ENCODE data around the gene TMEM14A. TPM values are rescaled to one million over a fixed set of nuclear protein-coding genes. Genes with fewer than 3 reads are reported as not detected.

The TMEM14A gene, protein sequence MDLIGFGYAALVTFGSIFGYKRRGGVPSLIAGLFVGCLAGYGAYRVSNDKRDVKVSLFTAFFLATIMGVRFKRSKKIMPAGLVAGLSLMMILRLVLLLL
- total RNA-seq (2014; rRNA removed; shearing (Covaris generic); ENCODE audit: low replicate concordance): 101 and 113 TPM in 2 replicates

DNA sequence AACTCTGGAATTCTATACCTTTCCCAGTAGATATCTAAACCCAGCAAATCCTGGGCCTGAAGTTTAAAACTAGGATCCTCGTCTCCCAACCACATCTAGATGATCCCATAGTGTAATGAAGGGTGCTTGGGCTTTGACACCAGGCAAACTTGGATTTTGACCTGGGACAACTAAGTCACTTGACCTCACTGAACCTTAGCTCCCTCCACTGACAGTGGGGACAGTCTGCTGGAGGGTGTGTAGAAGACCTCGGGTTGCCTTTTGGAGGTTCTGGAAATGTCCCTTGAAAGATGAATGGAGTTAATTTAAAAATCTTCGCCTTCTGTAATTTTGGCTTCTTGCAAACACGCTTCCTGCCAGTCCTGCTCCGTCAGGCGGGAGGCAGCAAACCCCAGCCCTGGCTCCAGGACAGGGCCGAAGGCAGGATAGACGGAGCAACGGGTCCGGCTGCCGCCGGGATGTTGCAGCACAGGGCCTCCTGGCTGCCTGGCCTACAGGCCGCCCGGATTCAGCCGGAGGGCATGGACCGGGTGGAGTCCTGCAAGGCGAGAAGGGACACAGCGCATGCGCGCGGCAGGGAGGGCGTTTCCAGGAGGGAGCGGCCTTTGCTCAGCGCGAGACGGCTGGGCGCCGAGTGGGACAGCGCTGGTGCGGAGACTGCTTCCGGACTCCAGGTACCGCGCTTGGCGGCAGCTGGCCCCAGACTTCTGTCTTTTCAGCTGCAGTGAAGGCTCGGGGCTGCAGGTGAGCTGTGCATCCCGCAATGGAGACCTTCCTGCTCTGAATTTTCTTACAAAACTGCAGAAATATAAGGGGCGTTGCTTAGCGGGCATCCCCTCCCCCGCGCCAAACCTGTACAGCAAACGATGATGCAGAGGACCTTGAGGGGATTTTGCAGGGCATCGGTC, at the start of gene TMEM14A:
Gene TMEM14A, plus strand, starts transcription at position 612 of the 908 bp plus-strand sequence. CDS start 5,990 bp downstream, outside the sequence.
- DNase-seq (ENCODE audit: low read depth): peak; percentile 85
- in situ Hi-C loops (cut with HindIII; ENCODE audit: low pct_unique_long_range_greater_than_20kb, low sequenced_read_pairs): loop anchor here (25.0 kb wide), 2 partner anchors 258 to 383 kb away; partner anchors contain the start of genes EFHC1 and MCM3

DNA sequence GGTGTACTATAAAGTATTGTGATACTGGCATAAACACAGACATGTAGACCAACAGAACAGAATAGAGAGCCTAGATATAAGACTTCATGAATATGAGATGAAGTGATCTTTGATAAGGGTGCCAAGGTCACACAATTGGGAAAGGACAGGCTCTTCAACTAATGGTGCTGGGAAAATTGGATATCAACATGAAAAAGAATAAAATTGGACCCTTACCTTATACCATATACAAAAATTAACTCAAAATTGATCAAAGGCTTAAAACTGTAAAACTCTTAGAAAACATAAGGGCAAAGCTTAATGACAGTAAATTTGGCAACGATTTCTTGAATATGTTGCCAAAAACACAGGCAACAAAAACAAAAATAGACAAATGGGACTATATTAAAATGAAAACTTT, 49.3 kb upstream of the TMEM14A start:
- no peak for DNase-seq (ENCODE audit: low read depth)
- in situ Hi-C loops (cut with HindIII; ENCODE audit: low pct_unique_long_range_greater_than_20kb, low sequenced_read_pairs): no loop called here

DNA sequence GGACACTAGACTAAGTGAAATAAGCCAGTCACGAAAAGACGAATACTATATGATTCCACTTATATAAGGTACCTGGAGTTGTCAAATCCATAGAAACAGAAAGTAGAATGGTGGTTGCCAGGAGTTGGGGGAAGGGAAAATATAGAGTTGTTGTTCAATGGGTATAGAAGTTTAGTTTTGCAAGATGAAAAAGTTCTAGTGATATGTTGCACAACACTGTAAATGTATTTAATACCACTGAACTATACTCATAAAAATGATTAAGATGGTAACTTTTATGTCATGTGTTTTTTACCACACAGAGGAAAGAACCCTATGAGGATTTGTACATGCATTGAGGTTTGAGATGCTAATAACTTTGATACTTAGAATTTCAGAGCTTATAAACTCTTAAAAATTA, 48.1 kb upstream of the TMEM14A start:
- in situ Hi-C loops (cut with HindIII; ENCODE audit: low pct_unique_long_range_greater_than_20kb, low sequenced_read_pairs): no loop called here
- DNase-seq (ENCODE audit: low read depth): no peak

DNA sequence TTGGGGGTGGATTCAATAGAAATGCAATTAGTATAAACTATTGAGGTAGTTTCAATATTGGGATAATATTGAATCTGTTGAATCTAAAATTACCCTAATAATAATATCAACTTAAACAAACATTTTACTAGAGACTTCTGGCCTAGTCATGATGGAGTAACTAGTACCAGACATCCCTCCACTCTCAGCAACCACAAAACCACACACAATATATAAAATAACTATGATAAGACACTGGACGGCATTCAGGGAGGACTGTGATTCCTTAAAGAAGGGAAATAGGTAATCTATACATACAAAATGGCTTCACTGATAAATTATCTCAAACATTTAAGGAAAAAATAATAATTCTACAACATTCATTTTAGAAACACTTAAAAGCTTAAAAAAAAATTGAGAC, 38.9 kb upstream of the TMEM14A start:
- in situ Hi-C loops (cut with HindIII; ENCODE audit: low pct_unique_long_range_greater_than_20kb, low sequenced_read_pairs): no loop called here

DNA sequence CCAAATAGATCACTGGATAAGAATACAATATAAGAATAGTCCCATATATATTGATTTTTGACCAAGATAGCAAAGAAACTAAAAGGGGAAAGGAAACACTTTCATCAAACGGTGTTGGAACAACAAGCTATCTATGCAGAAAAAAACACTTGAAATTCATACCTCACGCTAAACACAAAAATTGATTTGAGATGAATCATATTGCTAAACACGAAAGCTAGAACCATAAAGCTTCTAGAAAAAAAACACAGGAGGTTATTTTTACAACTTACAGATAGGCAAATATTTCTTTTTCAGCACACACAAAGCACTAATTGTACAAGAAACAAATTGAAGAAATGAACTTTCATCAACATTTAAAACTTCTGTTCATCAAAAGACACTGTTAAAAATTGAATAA, 36.7 kb upstream of the TMEM14A start:
- DNase-seq (ENCODE audit: low read depth): no peak
- in situ Hi-C loops (cut with HindIII; ENCODE audit: low pct_unique_long_range_greater_than_20kb, low sequenced_read_pairs): no loop called here

More for the DNA sequence above, 38.9 kb upstream of the TMEM14A start:
- no peak for DNase-seq (ENCODE audit: low read depth)

DNA sequence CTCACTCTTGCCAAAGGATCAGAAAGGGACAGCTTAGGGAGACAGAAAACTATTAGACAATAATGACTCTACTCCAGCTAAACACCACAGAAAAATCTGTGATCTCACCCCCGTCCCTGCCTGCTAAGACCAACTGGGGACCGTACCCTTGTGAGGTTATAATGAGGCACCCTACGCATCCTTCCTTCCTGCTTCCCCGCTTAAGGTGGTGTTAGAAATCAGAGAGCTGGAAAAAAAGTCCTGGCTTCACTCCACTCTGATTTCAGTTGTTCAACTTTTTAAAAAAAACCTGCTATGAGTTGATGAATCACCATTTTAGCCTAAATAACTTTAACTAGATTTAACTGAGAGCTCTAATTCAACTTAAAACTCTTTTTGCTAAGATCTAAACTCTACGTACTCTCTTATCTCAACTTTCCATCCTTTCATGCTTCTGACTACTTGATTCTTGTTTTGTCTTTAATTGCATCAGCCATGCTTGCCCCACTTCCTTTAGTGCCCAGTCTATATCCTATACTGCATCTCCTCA, 35.8 kb upstream of the TMEM14A start:
- no peak for DNase-seq (ENCODE audit: low read depth)

DNA sequence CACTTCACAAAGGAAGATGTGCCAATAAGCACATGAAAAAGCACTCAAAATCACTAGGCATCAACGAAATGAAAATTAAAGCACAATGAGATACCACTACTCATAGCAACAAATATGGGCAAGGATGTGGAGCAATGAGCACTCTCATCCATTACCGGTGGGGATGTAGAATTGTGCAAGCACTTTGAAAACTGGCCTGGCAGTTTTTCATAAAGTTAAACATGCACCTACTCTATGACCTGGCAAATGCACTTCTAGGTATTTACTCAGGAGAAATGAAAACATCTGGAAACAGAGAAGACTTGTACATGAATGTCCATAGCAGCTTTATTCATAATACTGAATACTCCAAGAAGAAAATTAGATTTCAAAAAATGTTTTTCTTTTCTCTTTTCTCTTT, 34.1 kb upstream of the TMEM14A start:
- in situ Hi-C loops (cut with HindIII; ENCODE audit: low pct_unique_long_range_greater_than_20kb, low sequenced_read_pairs): no loop called here
- DNase-seq (ENCODE audit: low read depth): no peak

More for the DNA sequence above, 35.8 kb upstream of the TMEM14A start:
- in situ Hi-C loops (cut with HindIII; ENCODE audit: low pct_unique_long_range_greater_than_20kb, low sequenced_read_pairs): no loop called here

DNA sequence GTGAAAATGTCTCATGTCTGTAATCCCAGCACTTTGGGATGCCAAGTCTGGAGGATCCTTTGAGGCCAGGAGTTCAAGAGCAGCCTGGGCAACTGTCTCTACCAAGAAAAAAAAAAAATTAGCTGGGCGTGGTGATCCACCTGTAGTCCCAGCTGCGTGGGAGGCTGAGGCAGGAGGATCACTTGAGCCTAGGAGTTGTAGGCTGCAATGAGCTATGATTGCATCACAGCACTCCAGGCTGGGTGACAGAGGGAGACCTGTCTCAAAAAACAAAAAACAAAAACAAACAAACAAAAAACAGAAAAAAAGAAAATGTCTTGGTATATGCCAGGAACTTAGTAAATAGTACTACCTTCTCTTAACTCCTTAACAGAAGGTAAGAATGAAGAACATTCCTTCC, 31.4 kb upstream of the TMEM14A start:
- no peak for DNase-seq (ENCODE audit: low read depth)
- in situ Hi-C loops (cut with HindIII; ENCODE audit: low pct_unique_long_range_greater_than_20kb, low sequenced_read_pairs): no loop called here

DNA sequence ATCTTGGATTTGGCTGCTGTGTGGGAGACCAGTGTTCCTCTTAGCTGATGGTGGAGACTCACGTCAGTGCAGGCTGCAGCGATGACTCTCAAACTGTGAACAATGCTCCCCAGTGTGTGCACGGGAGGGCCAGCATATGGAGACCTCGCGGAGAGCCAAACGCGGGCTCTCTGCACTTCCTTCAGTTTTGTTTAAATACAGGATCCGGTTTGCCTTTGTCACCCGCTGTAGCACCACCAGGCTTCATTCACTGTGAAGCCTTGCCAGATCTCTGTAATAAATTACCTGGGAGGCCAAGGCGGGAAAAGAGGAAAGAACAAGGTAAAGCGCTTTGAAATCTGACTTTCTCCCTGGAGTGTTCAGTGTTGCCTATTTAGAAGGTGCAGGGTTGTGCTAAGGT, 30.7 kb upstream of the TMEM14A start:
- in situ Hi-C loops (cut with HindIII; ENCODE audit: low pct_unique_long_range_greater_than_20kb, low sequenced_read_pairs): no loop called here
- no peak for DNase-seq (ENCODE audit: low read depth)

DNA sequence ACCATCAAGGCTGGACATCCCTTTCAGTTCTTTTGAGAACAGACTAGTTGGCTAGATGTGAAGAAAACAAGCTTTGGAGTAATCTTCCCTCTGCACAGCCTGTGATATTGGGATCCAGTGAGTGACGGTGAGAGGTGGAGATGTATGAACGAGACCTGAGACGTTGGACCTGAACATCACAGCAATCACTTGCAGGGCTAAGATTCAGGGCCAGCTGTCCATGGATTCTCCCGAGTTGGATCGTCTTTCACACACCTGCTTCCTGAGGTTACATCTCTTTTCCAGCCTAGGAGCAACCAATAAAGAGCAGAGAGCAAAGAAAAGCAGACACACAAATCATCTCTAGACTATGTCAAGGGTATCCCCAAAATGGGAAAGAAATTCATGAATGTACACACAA, 30.0 kb upstream of the TMEM14A start:
- in situ Hi-C loops (cut with HindIII; ENCODE audit: low pct_unique_long_range_greater_than_20kb, low sequenced_read_pairs): no loop called here
- DNase-seq (ENCODE audit: low read depth): no peak

DNA sequence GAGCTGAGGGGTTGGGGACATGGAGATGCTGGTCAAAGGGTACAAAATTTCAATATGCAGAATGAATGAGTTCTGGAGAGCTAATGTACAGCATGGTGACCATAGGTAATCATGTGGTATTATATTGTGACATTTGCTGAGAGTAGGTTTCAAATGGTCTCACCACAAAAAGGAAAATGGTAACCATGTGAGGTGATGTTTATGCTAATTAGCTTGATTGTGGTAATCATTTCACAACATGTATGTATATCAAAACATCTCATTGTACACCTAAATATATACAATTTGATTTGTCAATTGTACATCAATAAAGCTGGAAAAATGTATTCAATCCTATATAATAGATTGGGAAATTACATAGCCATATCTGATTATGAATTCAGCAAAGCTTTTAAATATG, 29.5 kb upstream of the TMEM14A start:
- DNase-seq (ENCODE audit: low read depth): no peak
- in situ Hi-C loops (cut with HindIII; ENCODE audit: low pct_unique_long_range_greater_than_20kb, low sequenced_read_pairs): no loop called here

DNA sequence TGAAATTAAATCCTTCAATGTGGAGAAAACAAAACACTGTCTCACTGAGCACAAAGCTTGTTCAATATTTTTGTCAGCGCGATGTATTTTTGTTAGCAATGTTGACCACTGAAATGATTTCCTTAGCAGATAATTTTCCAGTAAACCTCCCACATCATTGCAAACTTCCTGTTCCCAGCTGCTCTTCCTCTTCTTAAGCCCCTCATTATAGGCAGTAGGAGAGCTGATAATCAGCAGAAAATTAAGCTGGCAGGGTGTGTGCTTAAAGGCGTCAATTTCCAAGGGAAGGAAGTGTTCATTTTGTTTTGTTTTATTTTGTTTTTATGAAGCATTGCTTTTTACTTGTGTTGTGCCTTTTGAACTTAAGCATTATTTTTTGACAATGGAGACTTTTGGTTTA, 29.1 kb upstream of the TMEM14A start:
- no peak for DNase-seq (ENCODE audit: low read depth)
- in situ Hi-C loops (cut with HindIII; ENCODE audit: low pct_unique_long_range_greater_than_20kb, low sequenced_read_pairs): no loop called here

DNA sequence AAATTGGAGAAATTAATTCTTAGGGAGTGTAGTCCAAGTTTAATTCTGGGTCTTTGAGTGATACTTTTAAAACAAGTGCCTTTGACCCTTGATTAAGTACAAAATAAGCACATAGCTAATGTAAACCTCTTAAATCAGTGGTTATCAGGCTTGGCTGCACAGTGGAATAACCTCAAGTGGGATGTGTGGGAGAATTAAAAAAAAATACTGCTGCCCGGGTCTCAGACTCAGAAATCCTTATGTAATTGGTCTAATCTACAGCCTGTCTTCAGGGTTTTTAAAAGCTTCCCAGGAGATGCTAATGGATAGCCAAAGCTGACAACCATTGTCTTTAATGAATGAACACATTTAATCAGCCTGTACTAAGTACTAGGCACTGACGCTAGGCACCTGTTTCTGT, 28.5 kb upstream of the TMEM14A start:
- in situ Hi-C loops (cut with HindIII; ENCODE audit: low pct_unique_long_range_greater_than_20kb, low sequenced_read_pairs): no loop called here

DNA sequence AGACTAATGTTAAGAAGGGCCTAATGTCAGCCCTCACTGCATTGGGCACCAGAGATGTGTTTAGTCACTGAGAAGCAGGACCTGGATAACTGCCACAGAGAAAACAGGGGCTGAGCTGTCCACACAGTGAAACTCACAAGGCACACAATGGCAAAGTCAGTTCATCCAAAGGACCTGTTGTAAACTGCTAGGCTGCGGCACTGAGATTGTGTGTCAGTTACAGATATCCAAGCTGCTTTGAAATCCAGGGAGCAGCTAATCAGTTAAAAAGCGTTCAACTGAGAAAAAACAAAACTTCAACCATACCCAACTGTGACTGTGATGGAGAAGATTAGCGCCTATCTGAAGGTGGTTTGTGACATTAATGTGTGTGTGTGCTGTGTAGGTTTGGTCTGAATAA, 27.8 kb upstream of the TMEM14A start:
- no peak for DNase-seq (ENCODE audit: low read depth)
- in situ Hi-C loops (cut with HindIII; ENCODE audit: low pct_unique_long_range_greater_than_20kb, low sequenced_read_pairs): no loop called here

More for the DNA sequence above, 28.5 kb upstream of the TMEM14A start:
- DNase-seq (ENCODE audit: low read depth): no peak

DNA sequence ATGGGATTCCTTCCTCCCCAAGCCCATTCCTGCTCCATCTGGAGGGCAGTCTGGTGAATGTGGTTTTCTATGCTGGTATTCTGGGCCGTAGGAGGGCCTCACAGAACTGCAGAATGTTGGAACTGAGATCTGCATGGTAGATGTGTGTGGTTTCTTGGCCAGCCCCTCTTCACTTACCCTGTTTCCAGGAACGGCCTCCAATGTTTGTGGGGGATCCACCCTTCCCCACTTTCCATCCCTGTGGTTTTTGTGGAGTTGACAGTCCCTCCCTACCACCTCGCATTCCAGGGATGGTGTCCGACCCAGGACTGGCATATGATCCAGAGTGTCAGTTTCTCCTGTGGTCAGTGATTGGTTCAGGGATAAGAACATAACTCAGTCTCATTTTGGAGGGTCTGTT, 26.7 kb upstream of the TMEM14A start:
- no peak for DNase-seq (ENCODE audit: low read depth)
- in situ Hi-C loops (cut with HindIII; ENCODE audit: low pct_unique_long_range_greater_than_20kb, low sequenced_read_pairs): no loop called here

DNA sequence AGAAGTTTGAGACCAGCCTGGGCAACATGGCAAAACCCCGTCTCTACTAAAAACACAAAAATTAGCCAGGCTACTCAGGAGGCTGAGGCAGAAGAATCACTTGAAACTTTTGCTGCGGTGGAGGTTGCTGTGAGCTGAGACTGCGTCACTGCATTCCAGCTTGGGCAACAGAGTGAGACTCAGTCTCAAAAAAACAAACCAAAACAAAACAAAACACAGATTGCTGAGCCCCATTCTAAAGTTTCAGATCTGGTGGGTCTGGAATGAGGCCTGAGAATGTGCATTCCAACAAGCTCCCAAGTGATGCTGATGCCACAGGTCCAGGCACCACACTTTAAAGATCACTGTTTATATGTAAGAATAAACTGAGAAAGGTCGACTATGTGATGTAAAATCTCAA, 24.9 kb upstream of the TMEM14A start:
- in situ Hi-C loops (cut with HindIII; ENCODE audit: low pct_unique_long_range_greater_than_20kb, low sequenced_read_pairs): no loop called here
- DNase-seq (ENCODE audit: low read depth): no peak

DNA sequence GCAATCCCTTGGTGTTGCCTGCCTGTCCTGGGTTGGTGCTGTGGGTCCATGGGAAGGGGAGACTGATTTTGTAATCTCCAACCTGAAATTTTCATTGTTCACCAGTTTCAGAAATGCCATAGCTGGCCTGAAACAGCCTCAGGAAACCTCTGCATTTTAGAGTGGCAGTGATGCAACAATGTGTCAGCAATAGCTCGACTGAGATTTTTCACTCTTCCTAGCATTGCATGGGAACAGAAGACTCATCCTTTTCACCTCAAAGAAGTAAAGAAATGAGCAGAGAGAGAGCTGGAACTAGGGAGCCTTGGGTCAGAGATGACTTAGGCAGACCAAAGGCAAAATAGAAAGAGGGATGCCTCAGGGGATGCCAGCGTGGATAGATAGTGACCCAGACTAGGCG, 23.7 kb upstream of the TMEM14A start:
- in situ Hi-C loops (cut with HindIII; ENCODE audit: low pct_unique_long_range_greater_than_20kb, low sequenced_read_pairs): no loop called here
- DNase-seq (ENCODE audit: low read depth): no peak

DNA sequence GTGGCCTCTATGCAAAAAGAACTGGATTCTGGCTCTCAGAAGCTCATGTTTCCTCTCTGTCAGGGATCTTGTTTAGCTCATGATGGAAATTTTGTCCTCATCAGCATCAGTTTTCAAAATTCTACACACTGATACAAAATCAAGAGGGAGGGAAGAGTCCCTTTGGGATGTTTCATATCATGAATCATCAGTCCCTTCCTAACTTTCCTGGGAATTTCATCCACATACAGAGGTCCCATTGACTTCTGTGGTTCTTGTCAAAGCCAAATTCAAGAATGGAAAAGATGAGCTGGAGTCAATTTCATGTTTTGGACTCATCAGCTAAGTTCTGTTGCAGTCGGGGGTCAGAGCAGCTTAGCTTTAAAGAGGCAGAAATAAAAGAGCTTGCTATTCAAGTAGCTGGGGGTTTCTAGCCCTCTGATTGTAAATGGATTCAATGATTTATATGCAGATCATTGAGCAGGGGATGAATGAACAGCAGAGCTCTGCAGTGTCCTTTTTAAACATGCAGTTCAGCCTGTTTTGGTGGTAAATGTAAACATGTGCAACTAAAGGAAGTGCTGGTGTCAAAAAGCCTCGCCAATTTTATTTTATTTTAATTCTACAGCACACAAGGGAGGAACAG, 21.3 kb upstream of the TMEM14A start:
- no peak for DNase-seq (ENCODE audit: low read depth)
- in situ Hi-C loops (cut with HindIII; ENCODE audit: low pct_unique_long_range_greater_than_20kb, low sequenced_read_pairs): loop anchor here (25.0 kb wide), 2 partner anchors 237 to 362 kb away; partner anchors contain the start of genes EFHC1 and MCM3

DNA sequence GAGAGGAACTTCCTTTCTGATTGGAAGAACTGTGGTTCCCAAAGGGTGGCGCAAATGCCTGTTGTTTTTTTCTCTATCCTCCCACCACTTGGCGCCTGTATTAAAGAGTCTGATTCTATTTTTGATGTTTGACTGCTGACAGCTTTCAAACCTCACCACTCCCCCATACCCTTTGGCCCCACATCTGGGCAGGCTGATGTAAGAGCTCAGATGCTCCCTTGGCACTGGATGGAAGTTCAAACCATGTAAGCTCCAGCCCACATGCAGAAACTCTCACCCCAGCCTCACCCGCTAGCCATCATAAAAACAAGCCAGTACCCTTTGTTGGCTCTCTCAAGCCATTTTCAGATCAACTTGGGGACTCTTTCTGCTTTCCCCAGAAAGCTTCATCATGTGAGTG, 20.0 kb upstream of the TMEM14A start:
- in situ Hi-C loops (cut with HindIII; ENCODE audit: low pct_unique_long_range_greater_than_20kb, low sequenced_read_pairs): loop anchor here (25.0 kb wide), 2 partner anchors 239 to 364 kb away; partner anchors contain the start of genes EFHC1 and MCM3
- no peak for DNase-seq (ENCODE audit: low read depth)
